Erythroblast (primary cell): ENCODE data around the gene CACNA1C.

Experiments used
- GATA1 ChIP-seq: IDR thresholded peaks from 2 replicates; pipeline ENCODE4 v1.6.1; 2011; ENCODE audit warnings: low read depth, mild to moderate bottlenecking, control low read depth, low read length, moderate library complexity
- POLR2A ChIP-seq: IDR thresholded peaks from 2 replicates; pipeline ENCODE4 v1.6.1; 2011; ENCODE audit warnings: mild to moderate bottlenecking, low read length

DNA sequence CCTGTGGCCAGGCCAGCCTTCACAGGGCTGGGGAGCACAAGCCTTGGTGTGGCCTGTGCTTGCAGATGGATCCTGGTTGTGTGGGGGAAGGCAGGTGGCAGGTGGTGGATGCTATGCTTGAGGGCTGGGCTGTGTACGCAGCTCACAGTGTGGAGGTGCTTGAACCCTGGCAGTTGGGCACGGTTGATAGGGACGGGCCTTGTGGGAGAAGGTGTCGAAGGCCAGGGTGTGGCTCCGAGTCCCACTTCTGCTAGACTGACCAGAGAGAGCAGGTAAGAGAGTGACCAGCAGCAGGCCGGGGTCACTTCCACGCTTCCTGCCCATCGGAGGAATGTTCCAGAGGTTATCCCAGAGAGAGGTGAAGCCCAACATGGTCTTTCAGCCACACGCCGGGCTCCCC lies 85.5 kb downstream of the CACNA1C start:
- TF ChIP-seq POLR2A (no peak), GATA1 (no peak)
